SK-N-MC (cell line): Measurements from ENCODE around the gene WHAMM.
"Not testable (repeated sequence)": the region's sequence is repeated elsewhere in the genome, so short reads cannot be mapped to it uniquely, and the experiment has no call there.

Experiments
- DNase-seq: peaks from one replicate; pipeline ENCODE4 v3.0.0-alpha.2; 2011; ENCODE audit warnings: low read depth, low spot score
- H3K27ac ChIP-seq: fragments of 200-600 bp; sonication (generic); 2 replicates; pipeline ENCODE4 v1.5.1; 2016; ENCODE audit warnings: mixed run types
- H3K36me3 ChIP-seq: fragments of 200-600 bp; sonication (generic); 2 replicates; pipeline ENCODE4 v1.6.1; 2017; ENCODE audit warnings: antibody characterized with exemption, low read length, mixed read lengths; ENCODE audit not compliant: insufficient read depth
- H3K4me3 ChIP-seq: fragments of 200-600 bp; sonication (generic); 2 replicates; pipeline ENCODE4 v1.5.1; 2016
- H3K9ac ChIP-seq: fragments of 200-600 bp; sonication (generic); 2 replicates; pipeline ENCODE4 v1.8.0; 2017; ENCODE audit warnings: mixed run types, mixed read lengths; ENCODE audit not compliant: insufficient read length
- H3K9me3 ChIP-seq: fragments of 200-600 bp; sonication (generic); 2 replicates; pipeline ENCODE4 v1.6.1; 2017; ENCODE audit warnings: low read depth, mild to moderate bottlenecking, antibody characterized with exemption, low read length, moderate library complexity, mixed read lengths
- EZH2 ChIP-seq: fragments of 200-600 bp; sonication (generic); IDR thresholded peaks from one replicate; pipeline ENCODE4 v1.6.1; 2017; ENCODE audit warnings: antibody characterized with exemption
- FOXP2 ChIP-seq: optimal IDR thresholded peaks from 2 replicates; pipeline ENCODE3; 2011; ENCODE audit warnings: mild to moderate bottlenecking, moderate library complexity; ENCODE audit not compliant: insufficient read depth; ENCODE audit errors: extremely low read length, control extremely low read depth
- POLR2AphosphoS5 ChIP-seq: IDR thresholded peaks from 2 replicates; pipeline ENCODE4 v1.6.1; 2012; ENCODE audit warnings: mild to moderate bottlenecking, low read depth, low read length, borderline replicate concordance

WHAMM gene

DNA sequence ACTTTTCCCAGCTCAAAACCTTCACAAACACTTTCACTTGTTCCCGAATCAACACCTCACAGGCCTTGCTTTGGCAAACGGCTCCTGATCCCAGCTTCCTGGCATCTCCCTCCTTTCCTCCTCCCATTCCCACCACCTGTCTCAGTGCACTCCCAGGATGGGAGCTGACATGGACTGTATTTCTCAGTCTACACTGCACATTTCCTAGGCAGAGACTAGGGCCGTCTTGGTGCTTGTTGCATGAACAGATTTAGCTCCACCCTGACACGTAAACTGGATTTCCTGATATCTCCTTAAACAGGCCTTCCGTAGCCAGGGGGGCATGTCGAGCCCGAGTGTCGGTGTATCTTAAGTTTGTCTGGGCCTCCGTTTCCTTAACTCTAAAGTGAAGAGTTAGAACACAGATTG lies 790 bp upstream of the WHAMM start:
- Histone ChIP-seq H3K36me3 (peaks cover 2% of the 10 kb centered on the region; the same call in 1 of the 2 replicates), H3K9me3 (no peaks in the 10 kb centered on the region), H3K27ac (no peak overlapping the region), H3K4me3 (no peak overlapping the region), H3K9ac (no peak overlapping the region)
- TF ChIP-seq POLR2AphosphoS5 (no peak), EZH2 (no peak), FOXP2 (no peak)
- DNase-seq = no peak

- TF ChIP-seq POLR2AphosphoS5 (no peak), EZH2 (no peak), FOXP2 (no peak)
- Histone ChIP-seq H3K27ac (no peak overlapping the region), H3K36me3 (peaks cover 11% of the 10 kb centered on the region), H3K9ac (peak overlapping the region; percentile 62), H3K9me3 (no peaks in the 10 kb centered on the region), H3K4me3 (peak overlapping the region; percentile 87)
- DNase-seq = peak; percentile 6
Observed at GRCh38 chr15:82810061-82810889, 847 bp downstream of the WHAMM start.

GRCh38 chr15:82810890-82811426 lies 1.5 kb downstream of the WHAMM start:
- H3K4me3 ChIP-seq = peak overlapping the region; percentile 87
- DNase-seq = no peak
- no peak overlapping the region for H3K27ac ChIP-seq
- peak overlapping the region; percentile 62 for H3K9ac ChIP-seq
- TF ChIP-seq POLR2AphosphoS5 = no peak
- no peak for TF ChIP-seq EZH2
- no peak for TF ChIP-seq FOXP2
- H3K9me3 ChIP-seq = no peaks in the 10 kb centered on the region
- H3K36me3 ChIP-seq = peaks cover 14% of the 10 kb centered on the region

DNA sequence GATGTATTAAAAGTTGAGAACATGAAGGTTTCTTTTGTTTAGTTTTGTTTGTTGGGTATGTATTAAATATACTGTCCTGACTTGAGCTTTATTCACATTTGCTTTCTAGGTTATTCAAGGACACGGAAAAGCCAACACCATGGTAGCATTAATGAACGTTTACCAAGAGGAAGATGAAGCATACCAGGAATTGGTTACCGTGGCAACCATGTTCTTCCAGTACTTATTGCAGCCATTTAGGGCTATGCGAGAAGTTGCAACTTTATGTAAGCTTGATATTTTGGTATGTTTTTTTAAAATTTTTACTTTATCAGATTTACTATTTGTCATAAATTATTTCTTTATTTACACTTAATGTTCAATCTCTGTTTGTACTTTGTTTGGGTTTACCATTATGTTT lies 3.6 kb downstream of the WHAMM start:
- Histone ChIP-seq H3K9ac (no peak overlapping the region), H3K36me3 (peaks cover 22% of the 10 kb centered on the region), H3K27ac (no peak overlapping the region), H3K9me3 (no peaks in the 10 kb centered on the region), H3K4me3 (no peak overlapping the region)
- no peak for DNase-seq
- TF ChIP-seq FOXP2 = no peak
- no peak for TF ChIP-seq POLR2AphosphoS5
- no peak for TF ChIP-seq EZH2

GRCh38 chr15:82820128-82820527 lies 10.7 kb downstream of the WHAMM start:
- H3K9me3 ChIP-seq = 0 out of 2 replicates have a peak, but pooled peaks cover 4% of the 10 kb centered on the region
- TF ChIP-seq FOXP2 (no peak), POLR2AphosphoS5 (no peak), EZH2 (no peak)
- H3K36me3 ChIP-seq = peaks cover 35% of the 10 kb centered on the region
- H3K9ac ChIP-seq = no peak overlapping the region
- H3K4me3 ChIP-seq = no peak overlapping the region
- no peak for DNase-seq
- no peak overlapping the region for H3K27ac ChIP-seq

GRCh38 chr15:82821396-82821795 lies 12.0 kb downstream of the WHAMM start:
- H3K27ac ChIP-seq, H3K4me3 ChIP-seq, DNase-seq, H3K9ac ChIP-seq, H3K9me3 ChIP-seq: not testable (repeated sequence)
- peaks cover 37% of the 10 kb centered on the region for H3K36me3 ChIP-seq

DNA sequence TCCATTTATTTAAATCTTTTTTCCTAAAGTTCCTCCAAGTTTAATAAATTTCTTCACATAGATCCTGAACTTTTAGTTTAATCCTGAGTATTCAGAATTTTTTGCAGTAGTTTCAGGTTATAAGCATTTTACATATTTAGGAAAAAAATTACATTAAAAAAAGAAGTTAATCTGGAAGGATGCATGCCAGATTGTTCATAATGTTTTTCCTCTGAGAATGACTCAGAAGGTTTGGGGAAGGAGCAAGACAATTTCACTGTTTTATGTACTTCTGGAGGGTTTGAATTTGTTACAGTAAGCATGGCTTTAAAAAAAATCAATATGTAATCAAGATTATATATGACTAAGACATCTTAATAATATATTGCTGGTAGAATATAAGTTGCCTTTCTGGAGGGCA lies 12.4 kb downstream of the WHAMM start:
- not testable (repeated sequence) for H3K9ac ChIP-seq, H3K27ac ChIP-seq, H3K9me3 ChIP-seq, H3K4me3 ChIP-seq, DNase-seq
- H3K36me3 ChIP-seq = peaks cover 40% of the 10 kb centered on the region

DNA sequence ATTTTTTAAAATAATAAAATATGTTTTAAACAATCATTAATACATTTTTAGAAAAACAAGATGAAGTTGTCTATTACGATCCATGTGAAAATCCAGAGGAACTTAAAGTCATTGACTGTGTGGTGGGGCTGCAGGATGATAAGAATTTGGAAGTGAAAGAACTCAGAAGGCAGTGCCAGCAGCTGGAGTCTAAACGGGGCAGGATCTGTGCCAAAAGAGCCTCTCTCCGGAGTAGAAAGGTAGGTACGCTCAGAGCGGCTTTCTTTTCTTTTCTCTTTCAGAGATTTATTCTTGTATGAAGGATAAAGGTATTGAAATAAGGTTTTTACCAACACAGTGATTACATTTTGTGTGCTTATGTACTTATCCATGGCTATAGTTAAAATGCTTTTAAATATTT lies 13.6 kb downstream of the WHAMM start:
- TF ChIP-seq EZH2 = no peak
- no peak for TF ChIP-seq POLR2AphosphoS5
- TF ChIP-seq FOXP2 = no peak
- H3K9ac ChIP-seq = no peak overlapping the region
- H3K4me3 ChIP-seq = no peak overlapping the region
- H3K9me3 ChIP-seq = 0 out of 2 replicates have a peak, but pooled peaks cover 4% of the 10 kb centered on the region
- no peak overlapping the region for H3K27ac ChIP-seq
- peaks cover 37% of the 10 kb centered on the region for H3K36me3 ChIP-seq
- no peak for DNase-seq

DNA sequence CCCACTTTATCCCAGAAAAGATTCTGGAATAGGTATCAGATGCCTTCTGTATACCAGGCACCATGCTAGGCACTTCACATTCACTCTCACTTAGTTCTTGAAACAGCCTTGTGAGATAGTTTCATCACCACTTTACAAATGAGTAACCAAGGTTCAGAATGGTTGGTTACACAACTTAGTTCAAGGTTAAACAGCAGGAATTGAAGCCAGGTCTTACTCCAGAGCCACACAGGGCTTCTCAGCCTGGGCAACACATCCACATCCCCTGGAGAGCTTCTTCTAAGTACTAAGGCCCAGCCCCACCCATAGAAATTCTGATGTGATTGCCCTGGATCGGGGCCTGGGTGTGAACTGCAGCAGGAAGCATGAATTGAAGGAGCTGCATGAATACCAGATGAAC lies 18.6 kb downstream of the WHAMM start:
- no peak for DNase-seq
- no peak overlapping the region for H3K9ac ChIP-seq
- TF ChIP-seq FOXP2 (no peak), POLR2AphosphoS5 (no peak), EZH2 (no peak)
- H3K9me3 ChIP-seq = no peaks in the 10 kb centered on the region
- H3K36me3 ChIP-seq = peaks cover 39% of the 10 kb centered on the region
- H3K4me3 ChIP-seq = no peak overlapping the region
- H3K27ac ChIP-seq = no peak overlapping the region
